ENCODE measurements around the gene ST3GAL3.
A peak's percentile ranks its signal among the peaks of the same experiment; 100 is the strongest.

Gene ST3GAL3

GRCh38 chr1:43766818-43767525, 59.6 kb downstream of the ST3GAL3 start:
- peak overlapping the region; percentile 59 for H2AFZ ChIP-seq (ENCODE audit: low read length)
- no peaks in the 10 kb centered on the region for H3K36me3 ChIP-seq (replicated peaks in 1 of 2; ENCODE audit: control insufficient read depth in 2 of 2, insufficient read depth in 2 of 2, low read length in 2 of 2)
- no peak overlapping the region for H3K23ac ChIP-seq (ENCODE audit: low read depth, low read length, poor library complexity)
- H3K4me1 ChIP-seq (ENCODE audit: control insufficient read depth in 2 of 2, insufficient read depth in 1 of 2, low read depth in 1 of 2, low read length in 2 of 2) = peaks cover 15 to 18% of the 10 kb centered on the region in 2 donors
- no peak overlapping the region for H4K91ac ChIP-seq (ENCODE audit: low read depth, low read length, poor library complexity)
- H2BK12ac ChIP-seq (ENCODE audit: low read length) = no peak overlapping the region
- H2BK120ac ChIP-seq (ENCODE audit: low read depth, low read length) = no peak overlapping the region
- H2AK5ac ChIP-seq (ENCODE audit: low read depth, low read length) = no peak overlapping the region
- no peaks in the 10 kb centered on the region for H3K79me1 ChIP-seq (ENCODE audit: low read depth, low read length)
- no peak overlapping the region for H3K14ac ChIP-seq (ENCODE audit: low read length)
- peak overlapping the region; percentile 76 for H3K27ac ChIP-seq (replicated peaks; ENCODE audit: low read length)
- no peak overlapping the region for H2BK15ac ChIP-seq (ENCODE audit: low read length)
- H3K4me3 ChIP-seq (ENCODE audit: low read length in 2 of 2) = peak overlapping the region in 1 of 2 donors; percentile 39
- no peak overlapping the region for H2BK5ac ChIP-seq (ENCODE audit: low read length)
- H4K8ac ChIP-seq (ENCODE audit: low read depth, low read length) = no peak overlapping the region
- H3K27me3 ChIP-seq (ENCODE audit: control insufficient read depth in 3 of 3, insufficient read depth in 3 of 3, low read depth in 1 of 3, low read length in 3 of 3) = no peaks in the 10 kb centered on the region
- no CpG with 5 or more reads among the region's 5 CpGs for WGBS, 2 donors (ENCODE audit: extremely low coverage in 2 of 2, insufficient read length in 2 of 2, insufficient replicate concordance in 1 of 2)
- H3K18ac ChIP-seq (ENCODE audit: low read length) = peak overlapping the region; percentile 22
- H3K9me3 ChIP-seq (replicated peaks in 1 of 2; ENCODE audit: control insufficient read depth in 2 of 2, insufficient read depth in 1 of 2, low read depth in 1 of 2, low read length in 2 of 2) = no peaks in the 10 kb centered on the region
- no peak overlapping the region for H3K9ac ChIP-seq (ENCODE audit: low read depth, low read length, poor library complexity)
- H3K4ac ChIP-seq (ENCODE audit: low read length) = no peak overlapping the region
- DNase-seq (ENCODE audit: low spot score) = no peak
- no peak overlapping the region for H3K4me2 ChIP-seq (ENCODE audit: insufficient read depth, low read length, poor library complexity, severe bottlenecking)

GRCh38 chr1:43768168-43768567, 60.8 kb downstream of the ST3GAL3 start:
- no peak overlapping the region for H3K4me2 ChIP-seq (ENCODE audit: insufficient read depth, low read length, poor library complexity, severe bottlenecking)
- H3K79me1 ChIP-seq (ENCODE audit: low read depth, low read length) = no peaks in the 10 kb centered on the region

GRCh38 chr1:43769350-43769908, 62.1 kb downstream of the ST3GAL3 start:
- H3K27me3 ChIP-seq (ENCODE audit: control insufficient read depth in 3 of 3, insufficient read depth in 3 of 3, low read depth in 1 of 3, low read length in 3 of 3) = no peaks in the 10 kb centered on the region
- no peak overlapping the region for H2BK12ac ChIP-seq (ENCODE audit: low read length)
- H3K4ac ChIP-seq (ENCODE audit: low read length) = no peak overlapping the region
- no peak overlapping the region for H3K23ac ChIP-seq (ENCODE audit: low read depth, low read length, poor library complexity)
- no peak overlapping the region for H3K27ac ChIP-seq (replicated peaks; ENCODE audit: low read length)
- no peak overlapping the region for H2BK120ac ChIP-seq (ENCODE audit: low read depth, low read length)
- H3K14ac ChIP-seq (ENCODE audit: low read length) = no peak overlapping the region
- H3K9ac ChIP-seq (ENCODE audit: low read depth, low read length, poor library complexity) = no peak overlapping the region
- H2BK15ac ChIP-seq (ENCODE audit: low read length) = no peak overlapping the region
- H2AFZ ChIP-seq (ENCODE audit: low read length) = no peak overlapping the region
- H3K36me3 ChIP-seq (replicated peaks in 1 of 2; ENCODE audit: control insufficient read depth in 2 of 2, insufficient read depth in 2 of 2, low read length in 2 of 2) = peaks cover 0 to 1% of the 10 kb centered on the region in 2 donors
- H3K4me3 ChIP-seq (ENCODE audit: low read length in 2 of 2) = no peak overlapping the region
- H3K9me3 ChIP-seq (replicated peaks in 1 of 2; ENCODE audit: control insufficient read depth in 2 of 2, insufficient read depth in 1 of 2, low read depth in 1 of 2, low read length in 2 of 2) = no peaks in the 10 kb centered on the region
- no peaks in the 10 kb centered on the region for H3K79me1 ChIP-seq (ENCODE audit: low read depth, low read length)
- no peak overlapping the region for H4K8ac ChIP-seq (ENCODE audit: low read depth, low read length)
- no peak overlapping the region for H2AK5ac ChIP-seq (ENCODE audit: low read depth, low read length)
- peaks cover 15 to 18% of the 10 kb centered on the region in 2 donors for H3K4me1 ChIP-seq (ENCODE audit: control insufficient read depth in 2 of 2, insufficient read depth in 1 of 2, low read depth in 1 of 2, low read length in 2 of 2)
- no peak overlapping the region for H3K18ac ChIP-seq (ENCODE audit: low read length)
- no peak overlapping the region for H4K91ac ChIP-seq (ENCODE audit: low read depth, low read length, poor library complexity)
- no peak overlapping the region for H2BK5ac ChIP-seq (ENCODE audit: low read length)
- DNase-seq (ENCODE audit: low spot score) = no peak
- no peak overlapping the region for H3K4me2 ChIP-seq (ENCODE audit: insufficient read depth, low read length, poor library complexity, severe bottlenecking)
- no CpG with 5 or more reads among the region's 4 CpGs for WGBS, 2 donors (ENCODE audit: extremely low coverage in 2 of 2, insufficient read length in 2 of 2, insufficient replicate concordance in 1 of 2)

More at GRCh38 chr1:43768168-43768567, 60.8 kb downstream of the ST3GAL3 start:
- Histone ChIP-seq H3K36me3 (replicated peaks in 1 of 2; ENCODE audit: control insufficient read depth in 2 of 2, insufficient read depth in 2 of 2, low read length in 2 of 2) (no peaks in the 10 kb centered on the region), H3K27me3 (ENCODE audit: control insufficient read depth in 3 of 3, insufficient read depth in 3 of 3, low read depth in 1 of 3, low read length in 3 of 3) (no peaks in the 10 kb centered on the region), H3K23ac (ENCODE audit: low read depth, low read length, poor library complexity) (no peak overlapping the region), H3K18ac (ENCODE audit: low read length) (no peak overlapping the region), H3K14ac (ENCODE audit: low read length) (no peak overlapping the region), H3K4ac (ENCODE audit: low read length) (no peak overlapping the region), H3K27ac (replicated peaks; ENCODE audit: low read length) (no peak overlapping the region), H2BK120ac (ENCODE audit: low read depth, low read length) (no peak overlapping the region), H2AK5ac (ENCODE audit: low read depth, low read length) (no peak overlapping the region), H2BK12ac (ENCODE audit: low read length) (no peak overlapping the region), H3K4me1 (ENCODE audit: control insufficient read depth in 2 of 2, insufficient read depth in 1 of 2, low read depth in 1 of 2, low read length in 2 of 2) (peaks cover 15 to 18% of the 10 kb centered on the region in 2 donors), H4K91ac (ENCODE audit: low read depth, low read length, poor library complexity) (no peak overlapping the region), H3K9ac (ENCODE audit: low read depth, low read length, poor library complexity) (no peak overlapping the region), H2BK15ac (ENCODE audit: low read length) (no peak overlapping the region), H3K9me3 (replicated peaks in 1 of 2; ENCODE audit: control insufficient read depth in 2 of 2, insufficient read depth in 1 of 2, low read depth in 1 of 2, low read length in 2 of 2) (no peaks in the 10 kb centered on the region), H3K4me3 (ENCODE audit: low read length in 2 of 2) (no peak overlapping the region), H2BK5ac (ENCODE audit: low read length) (no peak overlapping the region), H2AFZ (ENCODE audit: low read length) (no peak overlapping the region), H4K8ac (ENCODE audit: low read depth, low read length) (no peak overlapping the region)
- no peak for DNase-seq (ENCODE audit: low spot score)

- WGBS, 2 donors (ENCODE audit: extremely low coverage in 2 of 2, insufficient read length in 2 of 2, insufficient replicate concordance in 1 of 2) = no CpG with 5 or more reads among the region's 2 CpGs
These were observed 62.8 kb downstream of the ST3GAL3 start for GRCh38 chr1:43770111-43770510.

More at GRCh38 chr1:43770111-43770510, 62.8 kb downstream of the ST3GAL3 start:
- no peak overlapping the region for H2AK5ac ChIP-seq (ENCODE audit: low read depth, low read length)
- H3K9ac ChIP-seq (ENCODE audit: low read depth, low read length, poor library complexity) = no peak overlapping the region
- no peak overlapping the region for H4K91ac ChIP-seq (ENCODE audit: low read depth, low read length, poor library complexity)
- H3K4ac ChIP-seq (ENCODE audit: low read length) = no peak overlapping the region
- H3K27me3 ChIP-seq (ENCODE audit: control insufficient read depth in 3 of 3, insufficient read depth in 3 of 3, low read depth in 1 of 3, low read length in 3 of 3) = no peaks in the 10 kb centered on the region
- H2BK15ac ChIP-seq (ENCODE audit: low read length) = no peak overlapping the region
- no peak for DNase-seq (ENCODE audit: low spot score)
- no peak overlapping the region for H3K23ac ChIP-seq (ENCODE audit: low read depth, low read length, poor library complexity)
- H3K36me3 ChIP-seq (replicated peaks in 1 of 2; ENCODE audit: control insufficient read depth in 2 of 2, insufficient read depth in 2 of 2, low read length in 2 of 2) = peaks cover 0 to 8% of the 10 kb centered on the region in 2 donors
- H3K9me3 ChIP-seq (replicated peaks in 1 of 2; ENCODE audit: control insufficient read depth in 2 of 2, insufficient read depth in 1 of 2, low read depth in 1 of 2, low read length in 2 of 2) = no peaks in the 10 kb centered on the region
- no peak overlapping the region for H2AFZ ChIP-seq (ENCODE audit: low read length)
- peaks cover 12 to 16% of the 10 kb centered on the region in 2 donors for H3K4me1 ChIP-seq (ENCODE audit: control insufficient read depth in 2 of 2, insufficient read depth in 1 of 2, low read depth in 1 of 2, low read length in 2 of 2)
- H3K18ac ChIP-seq (ENCODE audit: low read length) = no peak overlapping the region
- no peak overlapping the region for H3K27ac ChIP-seq (replicated peaks; ENCODE audit: low read length)
- no peak overlapping the region for H4K8ac ChIP-seq (ENCODE audit: low read depth, low read length)
- H3K4me2 ChIP-seq (ENCODE audit: insufficient read depth, low read length, poor library complexity, severe bottlenecking) = no peak overlapping the region
- H3K79me1 ChIP-seq (ENCODE audit: low read depth, low read length) = no peaks in the 10 kb centered on the region
- H3K14ac ChIP-seq (ENCODE audit: low read length) = no peak overlapping the region
- no peak overlapping the region for H2BK12ac ChIP-seq (ENCODE audit: low read length)
- no peak overlapping the region for H2BK120ac ChIP-seq (ENCODE audit: low read depth, low read length)
- H3K4me3 ChIP-seq (ENCODE audit: low read length in 2 of 2) = no peak overlapping the region
- H2BK5ac ChIP-seq (ENCODE audit: low read length) = no peak overlapping the region
